Occipital lobe (tissue), 3 donors: ENCODE measurements around the gene ALG3. TPM values are rescaled to one million over a fixed set of nuclear protein-coding genes. Genes with fewer than 3 reads are reported as not detected.

Experiments used
- DNase-seq: peaks from one replicate; lab custom pipeline; 2025; lab: John Stamatoyannopoulos, UW
- small RNA-seq: library from RNA; depleted of rRNA; stranded (forward); fragments of <200 nt; gene quantifications from one replicate; pipeline ENCODE3, GENCODE V24; 2014
- total RNA-seq: library from RNA; depleted of rRNA; stranded (reverse); fragments of >200 nt; gene quantifications from one replicate; pipeline ENCODE4 v1.2.3, GENCODE V29; 2014

ALG3 gene
- total RNA-seq, 1 donor from 2014 or later = 10.6 TPM

- no peak for DNase-seq
These were observed 52.2 kb downstream of the ALG3 start for GRCh38 chr3:184196536-184196935.

GRCh38 chr3:184193991-184194539, 54.7 kb downstream of the ALG3 start:
- DNase-seq = no peak

GRCh38 chr3:184192889-184193288, 55.9 kb downstream of the ALG3 start:
- DNase-seq = no peak

Small RNA genes lying within 50 kb of the gene (small RNA-seq; reads per million reads assigned to genes)
- gene MIR1224 = not detected

Other genes with a start within 250 kb of the ALG3 start
- gene ABCC5, start 231.1 kb downstream of the ALG3 start, total RNA-seq = 55.4 TPM
- not detected for gene HTR3D, start 217.2 kb downstream of the ALG3 start, total RNA-seq
- not detected for gene HTR3C, start 195.9 kb downstream of the ALG3 start, total RNA-seq
- gene HTR3E, start 151.9 kb downstream of the ALG3 start, total RNA-seq = not detected
- 45.5 TPM for gene EIF2B5, start 113.6 kb downstream of the ALG3 start, total RNA-seq
- 30.9 TPM for gene DVL3, start 93.6 kb downstream of the ALG3 start, total RNA-seq
- 263 TPM for gene AP2M1, start 74.1 kb downstream of the ALG3 start, total RNA-seq
- 41.2 TPM for gene ABCF3, start 62.8 kb downstream of the ALG3 start, total RNA-seq
- gene VWA5B2, start 19.4 kb downstream of the ALG3 start, total RNA-seq = 0.31 TPM
- 0.94 TPM for gene EEF1AKMT4, start 710 bp upstream of the ALG3 start, total RNA-seq
- 3.4 TPM for gene CAMK2N2, start 12.6 kb upstream of the ALG3 start, total RNA-seq
- gene ECE2, start 27.1 kb upstream of the ALG3 start, total RNA-seq = 2.2 TPM
- gene PSMD2, start 50.3 kb upstream of the ALG3 start, total RNA-seq = 244 TPM
- 77.8 TPM for gene EIF4G1, start 65.6 kb upstream of the ALG3 start, total RNA-seq
- 61.6 TPM for gene FAM131A, start 88.6 kb upstream of the ALG3 start, total RNA-seq
- gene CLCN2, start 112.6 kb upstream of the ALG3 start, total RNA-seq = 8.4 TPM
- gene POLR2H, start 112.7 kb upstream of the ALG3 start, total RNA-seq = 27.6 TPM
- not detected for gene THPO, start 129.2 kb upstream of the ALG3 start, total RNA-seq
- 11.4 TPM for gene CHRD, start 131.1 kb upstream of the ALG3 start, total RNA-seq